HCEC 1CT (cell line): Measurements from ENCODE around the gene KCNF1.
A peak's percentile ranks its signal among the peaks of the same experiment; 100 is the strongest.
"Not testable (repeated sequence)": the region's sequence is repeated elsewhere in the genome, so short reads cannot be mapped to it uniquely, and the experiment has no call there.

ENCODE experiments used
- DNase-seq: peaks from one replicate; pipeline ENCODE4 v3.0.0-alpha.2; 2017

Gene KCNF1

DNA sequence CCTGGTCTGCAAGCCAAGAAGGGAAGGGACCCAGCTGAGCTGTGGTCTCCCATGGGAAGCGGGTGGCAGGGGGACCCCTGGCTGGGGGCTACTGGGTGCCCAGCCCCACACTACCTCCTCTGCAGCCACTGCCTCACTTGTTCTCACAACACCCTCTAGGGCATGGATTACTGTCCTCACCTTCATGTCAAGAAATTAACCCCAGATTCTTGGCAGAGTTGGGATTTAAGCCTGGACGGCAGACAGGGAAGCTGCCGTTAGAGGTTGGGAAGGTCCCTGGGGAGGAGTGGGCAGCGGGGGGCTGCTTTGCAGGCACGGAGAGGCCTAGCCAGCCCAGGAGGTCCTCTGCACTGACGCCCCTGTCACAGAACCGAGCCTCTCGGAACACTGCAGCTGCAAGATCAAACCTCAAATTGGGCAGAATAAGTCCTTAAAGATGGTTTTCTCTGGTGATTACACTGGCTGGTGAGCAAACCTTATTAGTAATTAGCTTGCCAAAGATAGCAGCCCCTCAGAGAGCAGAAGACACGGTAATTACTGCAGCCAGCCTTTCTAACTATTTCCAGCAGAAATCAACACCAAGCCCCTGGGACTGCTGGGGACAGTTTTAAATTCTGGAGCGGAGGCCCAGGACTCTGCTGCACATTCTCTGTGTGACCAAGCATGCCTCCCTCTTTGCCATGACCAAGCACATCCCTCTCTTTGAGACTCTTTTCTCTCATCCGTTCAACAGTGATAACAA, 35.9 kb downstream of the KCNF1 start:
- DNase-seq: no peak

DNA sequence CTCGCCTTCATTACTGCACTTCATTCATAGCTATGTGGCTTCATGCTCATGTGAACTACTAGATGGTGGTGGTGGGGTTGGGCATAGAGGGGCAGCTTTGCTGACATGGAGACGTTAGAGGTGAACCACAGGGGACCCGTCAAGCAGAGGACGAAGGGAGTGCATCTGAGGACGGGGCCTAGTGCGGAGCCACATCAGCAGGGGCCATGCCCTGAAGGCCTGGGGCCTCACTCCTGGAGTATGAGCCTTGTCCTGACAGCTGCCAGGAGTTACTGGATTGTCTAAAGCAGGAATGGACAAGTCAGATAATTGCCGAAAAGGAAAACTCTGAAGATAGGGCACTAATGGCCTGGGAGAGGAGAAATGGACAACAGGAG, 36.4 kb downstream of the KCNF1 start:
- DNase-seq: no peak

DNA sequence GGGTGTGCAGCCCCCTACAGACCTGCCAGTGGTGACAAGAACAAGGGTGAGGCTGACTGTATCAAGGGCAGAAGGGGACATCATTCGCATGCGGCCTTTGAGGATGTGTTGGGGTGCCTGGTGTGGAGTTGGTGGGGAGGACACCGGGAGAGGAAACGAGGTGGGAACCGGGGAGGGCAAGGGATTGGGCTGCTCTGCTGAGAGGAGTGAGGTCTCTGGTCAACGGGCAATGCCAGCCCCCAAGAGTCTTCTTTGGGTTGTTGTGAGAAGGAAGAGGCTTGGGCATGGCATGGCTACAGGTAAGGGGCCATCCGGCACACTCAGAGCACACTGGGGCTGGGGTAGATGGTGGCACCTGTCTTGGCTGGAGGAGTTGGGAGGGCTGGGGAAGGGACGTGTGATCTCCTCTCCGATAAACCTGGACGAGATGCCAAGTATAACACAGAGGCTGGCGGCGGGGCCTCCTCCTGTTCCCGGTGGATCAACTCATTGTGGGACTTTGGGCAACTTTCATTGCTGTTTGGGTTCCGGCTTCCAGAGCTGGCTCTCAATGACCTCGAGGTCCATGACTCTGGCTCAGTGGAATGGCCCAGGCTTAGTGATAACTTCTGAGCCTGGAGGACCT, 37.0 kb downstream of the KCNF1 start:
- no peak for DNase-seq

DNA sequence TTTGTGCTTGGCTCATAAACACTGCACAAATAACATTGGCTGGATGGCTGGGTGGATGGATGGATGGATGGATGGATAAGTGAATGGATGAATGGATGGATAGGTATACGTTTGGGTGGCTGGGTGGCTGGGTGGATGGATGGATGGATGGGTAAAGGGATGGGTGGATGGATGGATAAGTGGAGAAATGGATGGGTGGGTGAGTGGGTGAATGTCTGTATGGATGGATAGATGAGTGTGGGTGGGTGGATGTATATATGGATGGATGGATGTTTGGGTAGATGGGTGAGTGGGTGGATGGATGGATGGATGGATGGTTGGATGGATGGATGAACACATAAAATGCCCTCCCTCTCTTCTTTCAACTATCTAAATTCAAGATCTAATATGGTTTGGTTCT, 38.1 kb downstream of the KCNF1 start:
- no peak for DNase-seq

- DNase-seq: no peak
Measured at GRCh38 chr2:10951558-10952414, 40.1 kb downstream of the KCNF1 start.

GRCh38 chr2:10954416-10954815, 42.7 kb downstream of the KCNF1 start:
- DNase-seq: no peak

GRCh38 chr2:10954856-10955818, 43.4 kb downstream of the KCNF1 start:
- DNase-seq: no peak

- no peak for DNase-seq
Measured at GRCh38 chr2:10956006-10956790, 44.5 kb downstream of the KCNF1 start.

DNA sequence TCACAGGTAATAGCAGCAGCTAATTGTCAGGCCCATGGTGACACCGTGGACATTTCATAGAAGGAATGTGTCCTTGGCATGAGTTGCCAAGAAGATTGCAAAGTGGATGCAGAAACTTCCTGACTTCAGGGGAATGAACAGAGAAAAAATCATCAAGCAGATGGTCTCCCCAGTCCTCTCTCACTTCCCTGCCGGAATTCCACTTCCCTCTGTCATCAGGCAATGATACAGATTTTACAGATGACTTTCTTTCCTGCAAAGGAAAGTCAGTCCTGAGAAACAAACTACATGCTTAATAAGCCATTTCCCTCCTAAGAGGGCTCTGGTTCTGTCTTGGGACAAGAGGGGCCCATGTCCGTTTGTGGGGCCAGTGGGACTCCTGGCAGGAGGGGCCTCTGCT, 45.7 kb downstream of the KCNF1 start:
- no peak for DNase-seq

- DNase-seq: not testable (repeated sequence)
Measured at GRCh38 chr2:10958452-10958851, 46.7 kb downstream of the KCNF1 start.

- no peak for DNase-seq
Measured at GRCh38 chr2:10960606-10961489, 49.1 kb downstream of the KCNF1 start.

GRCh38 chr2:10961490-10961875, 49.7 kb downstream of the KCNF1 start:
- no peak for DNase-seq

GRCh38 chr2:10962004-10962403, 50.3 kb downstream of the KCNF1 start:
- no peak for DNase-seq

DNA sequence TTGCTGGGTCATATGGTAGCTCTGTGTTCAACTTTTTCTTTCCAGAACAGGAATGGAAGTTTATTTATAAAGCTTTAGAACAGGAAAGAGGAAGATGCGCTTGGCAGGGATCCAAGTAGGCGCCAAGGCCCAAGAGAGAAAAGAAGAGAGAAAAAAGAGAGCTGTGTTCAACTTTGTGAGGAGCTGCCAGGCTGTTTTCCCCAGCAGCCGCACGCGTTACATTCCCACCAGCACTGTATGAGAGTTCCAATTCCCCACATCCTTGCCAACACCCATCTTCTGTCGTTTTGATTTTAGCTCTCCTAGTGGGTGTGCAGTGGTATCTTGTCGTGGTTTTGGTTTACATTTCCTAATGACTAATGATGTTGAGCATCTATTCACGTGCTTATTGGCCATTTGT, 51.4 kb downstream of the KCNF1 start:
- peak; percentile 22 for DNase-seq
